CD4-positive, alpha-beta T cell treated with Interleukin-15 for 1 hour (primary cell): ENCODE measurements around the gene GAS2L2.
"Not testable (repeated sequence)": the region's sequence is repeated elsewhere in the genome, so short reads cannot be mapped to it uniquely, and the experiment has no call there.

Experiments
- DNase-seq: peaks from one replicate; pipeline ENCODE4 v3.0.0-alpha.2; 2020

The GAS2L2 gene

DNA sequence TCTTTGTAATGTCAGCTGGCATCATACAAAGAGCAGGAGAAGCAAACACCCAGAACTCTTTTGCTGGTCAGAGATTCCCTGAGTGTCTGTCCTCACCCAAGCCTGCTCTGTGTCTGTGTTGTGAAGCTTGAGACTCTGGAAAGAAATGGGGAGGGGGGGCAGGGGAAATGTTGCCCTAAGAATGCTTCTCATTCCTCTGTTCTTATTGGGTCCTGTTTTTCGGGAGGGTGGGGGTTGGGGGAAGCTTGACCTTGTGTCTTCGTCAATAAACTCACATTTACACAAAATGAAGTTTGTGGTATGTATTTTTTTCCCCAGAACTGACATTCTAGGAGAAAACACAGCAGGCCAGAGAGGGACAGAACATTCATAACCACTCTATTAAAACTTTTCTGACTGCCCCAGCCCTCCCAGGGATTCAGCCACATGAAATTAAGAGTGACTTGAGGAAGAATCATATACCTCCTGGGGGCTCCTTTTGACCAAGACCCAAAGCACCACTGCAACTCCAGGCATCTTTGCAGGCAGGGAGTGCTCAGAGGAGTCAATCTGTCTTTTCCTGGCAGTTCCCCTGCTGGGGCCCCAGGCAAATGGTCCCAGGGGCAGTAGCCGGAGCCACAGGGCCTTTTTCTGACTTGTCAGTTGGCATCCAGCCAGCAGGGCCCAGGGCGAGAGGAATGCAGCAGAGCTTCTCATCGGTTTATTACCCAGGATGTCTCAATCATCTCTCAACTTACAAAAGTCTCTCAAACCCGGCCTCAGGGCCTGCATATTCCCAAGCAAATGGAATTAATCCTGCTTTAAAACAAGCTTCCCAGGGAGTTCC is 26.7 kb downstream of the GAS2L2 start:
- DNase-seq: no peak

DNA sequence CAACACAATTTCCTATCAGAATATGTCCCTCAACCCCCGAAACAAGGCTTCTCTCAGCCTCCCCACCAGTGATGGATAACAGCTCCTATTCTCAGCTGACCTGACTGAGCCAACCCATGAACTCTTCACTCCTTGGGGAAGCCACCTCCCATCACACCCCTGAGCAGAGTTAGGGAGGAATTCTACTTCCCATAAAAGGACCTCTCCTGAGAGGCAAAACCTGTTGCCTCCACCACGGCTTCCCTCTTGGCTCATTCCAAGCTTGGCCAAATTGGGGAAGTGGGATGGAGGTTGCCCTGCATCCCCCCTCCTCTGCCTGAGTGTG is 27.3 kb downstream of the GAS2L2 start:
- DNase-seq: no peak

DNA sequence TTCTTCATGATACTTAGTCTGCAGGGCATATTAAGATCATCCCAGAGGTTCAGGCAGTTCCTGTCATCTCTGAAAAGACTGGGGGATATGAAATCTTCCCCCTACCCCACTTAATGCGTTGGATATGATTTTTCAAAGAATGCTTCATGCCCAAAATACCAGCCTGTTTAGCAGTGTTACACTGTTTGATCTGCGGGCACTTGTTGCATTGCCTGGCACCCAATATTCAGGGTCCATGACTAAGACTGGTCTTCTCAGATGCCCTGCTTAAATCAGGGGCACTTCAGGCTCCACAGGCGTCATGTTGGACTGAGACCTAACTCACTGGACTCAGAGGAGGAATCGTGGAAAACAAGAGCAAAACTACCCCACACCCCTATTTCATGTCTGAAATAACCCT is 28.0 kb downstream of the GAS2L2 start:
- no peak for DNase-seq

DNA sequence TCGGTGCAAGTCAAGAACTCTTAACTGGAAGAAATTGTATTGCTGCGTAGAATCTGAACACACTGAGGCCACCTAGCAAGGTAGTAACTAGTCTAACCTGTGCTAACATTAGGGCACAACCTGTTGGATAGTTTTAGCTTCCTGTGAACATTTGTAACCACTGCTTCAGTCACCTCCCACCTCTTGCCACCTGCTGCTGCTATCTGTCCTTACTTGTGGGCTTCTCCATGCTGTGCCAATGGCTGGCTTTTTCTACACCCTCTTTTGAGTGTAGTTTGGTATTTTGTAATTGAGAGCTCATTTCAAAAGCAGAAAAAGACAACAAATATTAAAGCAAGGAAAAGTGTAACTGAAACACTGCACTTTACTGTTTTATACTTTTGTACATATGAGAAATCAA is 29.3 kb downstream of the GAS2L2 start:
- no peak for DNase-seq

DNA sequence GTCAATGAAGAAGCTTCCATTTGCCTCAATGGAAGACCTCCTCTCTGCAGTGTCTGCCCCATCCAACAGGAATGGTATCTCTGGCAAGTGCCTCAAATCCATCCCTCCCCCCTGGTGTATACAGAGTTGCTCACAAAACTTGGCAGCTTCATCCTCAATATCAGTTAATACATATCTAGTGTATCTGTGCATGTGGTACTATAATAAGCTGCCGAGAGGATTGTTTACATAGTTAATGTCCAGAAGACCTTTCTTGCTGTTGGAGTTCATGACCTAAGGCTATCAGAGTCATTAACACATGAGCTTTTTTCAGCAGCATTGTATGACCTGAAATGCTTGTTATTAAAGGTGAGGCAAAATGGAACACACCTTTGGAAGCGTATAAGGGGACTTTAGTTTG is 35.6 kb downstream of the GAS2L2 start:
- DNase-seq: no peak

DNA sequence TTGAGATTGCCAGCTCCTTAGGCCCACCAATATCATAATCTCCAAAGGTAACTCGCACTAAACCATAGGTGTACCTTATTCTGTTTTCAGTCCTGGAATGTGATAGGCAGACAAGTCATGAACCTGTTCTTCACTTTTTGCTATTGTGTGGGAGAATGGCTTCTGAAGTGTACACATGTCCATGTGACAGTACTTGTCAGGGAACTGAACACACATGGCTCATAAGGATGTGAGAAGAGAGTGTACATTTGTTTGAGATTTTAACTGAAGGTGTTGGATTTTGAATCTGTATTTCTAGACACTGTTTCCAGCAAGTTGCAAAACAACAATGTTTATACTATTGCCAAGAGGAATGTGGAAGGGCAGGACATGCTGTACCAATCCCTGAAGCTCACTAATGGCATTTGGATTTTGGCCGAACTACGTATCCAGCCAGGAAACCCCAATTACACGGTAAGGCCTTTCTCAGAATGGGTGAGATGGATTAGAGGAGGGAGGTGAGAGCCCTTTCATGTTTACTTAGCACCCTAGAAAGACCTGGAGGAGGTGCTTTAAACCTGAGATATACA is 36.1 kb downstream of the GAS2L2 start:
- DNase-seq: no peak

DNA sequence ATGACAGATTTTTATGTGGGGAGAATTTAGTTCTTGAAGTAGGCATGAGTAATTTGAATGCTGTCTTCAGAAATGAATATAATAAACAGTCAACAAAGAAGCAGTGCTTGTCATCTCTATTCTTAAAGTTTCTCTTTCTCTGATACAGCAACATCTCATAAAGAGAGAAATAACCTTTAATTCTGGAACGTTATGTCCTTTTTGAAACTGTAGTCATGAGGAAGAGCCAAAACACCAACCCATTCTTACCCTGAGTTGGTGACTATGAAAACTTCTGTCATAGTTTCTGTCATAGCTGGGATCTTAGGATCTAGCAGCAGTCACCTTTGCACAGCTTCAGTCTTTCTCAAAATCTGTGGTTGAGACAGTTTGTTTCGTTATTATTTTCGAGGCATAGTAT is 36.9 kb downstream of the GAS2L2 start:
- DNase-seq: no peak

DNA sequence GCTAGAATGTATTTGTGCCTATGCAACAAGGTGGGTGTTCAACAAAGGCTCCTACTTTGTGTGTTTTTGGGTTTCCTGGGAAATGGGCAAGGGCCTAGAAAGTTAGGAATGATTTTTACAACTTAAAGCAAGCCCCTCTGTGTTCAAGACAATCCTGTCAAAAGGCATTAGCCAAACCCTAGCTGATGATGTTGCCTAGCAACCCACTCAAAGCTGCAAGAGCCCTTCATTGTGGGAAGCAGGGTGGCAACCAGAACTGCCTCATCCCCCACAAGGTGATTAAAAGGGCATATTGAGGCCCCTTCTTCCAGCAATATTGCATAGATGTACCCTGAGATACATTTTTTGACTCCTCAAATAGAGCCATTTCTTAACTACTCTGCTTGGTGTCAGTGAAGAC is 37.6 kb downstream of the GAS2L2 start:
- no peak for DNase-seq

DNA sequence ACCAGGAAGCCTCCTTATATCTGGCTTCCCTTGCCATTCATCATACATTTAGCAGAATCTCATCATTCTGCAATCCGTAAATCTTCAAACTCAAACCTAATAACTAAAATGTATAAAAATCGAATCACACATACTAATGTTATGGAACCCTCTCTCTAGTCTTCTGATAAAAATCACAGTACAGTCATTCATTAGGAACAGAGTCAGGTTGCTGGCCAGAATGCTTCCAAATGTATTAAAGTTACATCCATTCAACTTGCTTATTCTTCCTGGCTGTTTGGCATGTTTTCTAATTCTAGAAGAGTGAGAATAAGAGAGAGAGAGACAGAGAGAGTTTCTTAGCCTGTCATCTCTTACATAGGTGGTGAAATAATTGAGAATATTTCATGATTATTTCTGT is 38.1 kb downstream of the GAS2L2 start:
- DNase-seq: no peak

DNA sequence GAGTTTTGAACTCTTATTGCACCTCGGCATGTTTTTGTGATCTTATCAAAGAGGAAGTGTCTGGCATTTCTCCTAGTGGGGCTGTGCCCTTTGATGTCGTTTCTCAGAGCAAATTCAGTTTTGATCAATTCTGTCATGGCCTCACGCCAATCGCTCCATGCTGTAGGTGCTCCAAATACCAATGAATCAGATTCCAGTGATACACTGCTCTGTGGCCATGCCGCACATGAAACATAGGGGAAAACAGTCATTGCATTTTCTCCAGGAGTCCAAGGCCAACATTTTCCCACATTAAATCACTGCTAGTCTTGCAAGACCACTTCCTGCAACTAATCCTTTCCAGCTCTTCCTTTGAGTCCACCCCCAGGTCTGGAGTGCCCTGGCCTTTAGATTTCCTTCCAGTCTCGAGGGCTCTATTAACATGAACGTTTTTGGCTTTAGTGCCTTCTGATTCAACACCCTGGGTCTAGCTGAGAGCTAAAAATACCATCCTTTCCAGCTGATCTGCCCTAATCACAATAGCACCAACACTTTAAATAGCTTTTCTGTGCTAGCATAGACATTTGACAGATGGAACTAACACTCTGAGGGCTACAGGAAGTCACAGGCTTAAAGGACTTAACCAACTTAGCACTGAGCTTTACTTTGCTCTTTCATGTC is 39.8 kb downstream of the GAS2L2 start:
- DNase-seq: no peak

DNA sequence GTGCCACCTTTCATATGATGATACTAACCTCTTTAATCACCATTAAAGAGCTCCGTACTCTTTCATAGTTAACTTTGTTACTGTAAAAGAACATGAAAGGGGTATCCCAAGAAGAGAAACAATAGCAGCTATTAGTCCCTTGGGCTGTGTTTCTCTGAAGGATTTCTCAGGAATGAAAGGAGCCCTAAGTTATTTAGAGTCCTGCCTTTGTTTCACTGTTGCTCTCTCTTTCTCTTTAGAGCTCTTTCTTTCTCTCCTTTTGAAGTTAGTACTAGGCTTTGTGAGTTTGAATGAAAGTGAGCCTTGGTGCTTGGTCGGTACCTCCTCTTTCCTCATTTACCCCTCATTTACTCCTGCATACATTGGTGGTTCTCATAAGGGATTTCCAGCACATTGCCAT is 42.1 kb downstream of the GAS2L2 start:
- no peak for DNase-seq

DNA sequence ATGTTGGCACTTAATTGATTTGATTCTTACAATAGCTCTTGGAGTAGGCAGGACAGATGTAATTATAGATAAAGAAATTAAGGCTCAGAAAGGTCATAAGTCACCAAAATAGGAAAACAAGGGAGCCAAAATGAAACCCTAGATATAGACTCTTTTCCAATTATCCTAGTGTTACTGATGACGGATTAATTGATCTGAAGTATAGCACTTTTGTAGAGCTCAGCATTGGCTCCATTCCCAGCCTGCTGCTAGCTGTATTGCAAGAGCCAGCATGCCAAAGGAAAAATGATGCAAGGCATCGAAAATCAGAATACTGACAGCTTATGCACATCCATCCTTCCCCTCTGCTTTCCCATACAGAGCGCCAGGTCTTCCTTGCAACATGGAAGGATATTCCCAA is 43.2 kb downstream of the GAS2L2 start:
- DNase-seq: no peak

DNA sequence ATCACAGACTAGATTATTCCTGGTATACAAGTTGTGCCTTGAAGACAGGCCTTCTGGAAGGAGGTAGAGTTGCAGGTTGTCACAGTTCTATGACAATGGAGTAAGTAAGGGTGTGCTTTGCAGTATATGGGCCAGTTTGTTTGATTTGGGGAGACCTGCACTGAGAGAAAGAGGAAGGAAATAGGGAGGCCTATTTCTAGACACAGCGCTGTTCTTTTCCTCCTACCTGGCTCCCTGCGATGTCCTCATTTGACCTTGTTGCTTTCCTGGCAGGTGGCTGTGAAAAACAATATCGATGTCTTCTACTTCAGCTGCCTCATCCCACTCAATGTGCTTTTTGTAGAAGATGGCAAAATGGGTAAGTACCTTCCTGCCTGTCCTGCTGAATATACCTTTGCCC is 44.1 kb downstream of the GAS2L2 start:
- DNase-seq: no peak

DNA sequence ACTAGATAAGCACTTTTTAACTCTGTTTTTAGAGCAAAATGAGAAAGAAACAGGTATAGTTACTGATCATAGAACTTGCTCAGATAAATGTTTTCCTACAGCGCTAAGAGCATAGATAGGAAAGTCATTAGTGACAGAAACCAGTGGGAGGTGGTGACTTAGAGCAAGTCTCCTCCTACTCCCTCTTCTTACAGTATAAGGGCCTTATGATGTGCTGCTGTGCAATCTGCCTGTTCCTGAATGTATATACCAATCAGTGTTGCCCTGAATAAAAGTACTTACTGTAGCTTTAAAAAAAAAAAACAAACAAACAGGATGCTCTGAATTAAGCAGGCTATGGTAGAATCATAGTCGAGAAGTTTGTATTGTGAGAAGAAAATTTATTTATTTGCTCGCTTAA is 44.9 kb downstream of the GAS2L2 start:
- no peak for DNase-seq

DNA sequence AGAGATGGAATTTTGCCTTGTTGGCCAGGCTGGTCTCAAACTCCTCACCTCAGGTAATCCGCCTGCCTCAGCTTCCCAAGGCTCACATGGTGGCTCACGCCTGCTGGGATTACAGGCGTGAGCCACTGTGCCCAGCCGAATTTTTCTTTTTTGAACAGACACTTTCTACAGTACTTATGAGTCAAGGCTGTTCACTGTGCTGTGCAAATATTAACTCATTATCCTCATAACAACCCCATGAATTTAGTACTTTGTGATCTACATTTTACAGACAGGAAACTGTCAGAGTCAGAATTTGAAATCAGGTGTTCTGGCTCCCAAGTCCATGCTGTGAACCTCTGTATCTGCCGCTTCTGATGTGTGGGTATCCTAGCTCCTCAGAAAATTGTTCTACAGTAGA is 47.3 kb downstream of the GAS2L2 start:
- DNase-seq: no peak

DNA sequence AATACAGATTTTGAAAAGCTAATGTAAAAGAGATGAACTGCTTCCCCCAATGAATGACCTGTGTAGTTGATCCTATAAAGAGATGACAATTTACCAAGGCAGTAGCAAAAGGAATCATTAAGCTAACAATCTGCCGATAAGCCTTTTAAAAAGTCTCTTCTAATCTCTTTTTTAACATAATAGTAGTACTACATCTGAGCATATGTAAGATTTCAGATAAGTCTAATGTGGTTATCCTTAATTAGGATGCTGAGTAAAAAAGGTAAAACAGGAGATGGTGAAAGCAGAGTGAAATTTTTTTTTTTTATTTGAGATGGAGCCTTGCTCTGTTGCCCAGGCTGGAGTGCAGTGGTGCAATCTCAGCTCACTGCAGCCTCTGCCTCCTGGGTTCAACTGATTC is 47.8 kb downstream of the GAS2L2 start:
- no peak for DNase-seq

DNA sequence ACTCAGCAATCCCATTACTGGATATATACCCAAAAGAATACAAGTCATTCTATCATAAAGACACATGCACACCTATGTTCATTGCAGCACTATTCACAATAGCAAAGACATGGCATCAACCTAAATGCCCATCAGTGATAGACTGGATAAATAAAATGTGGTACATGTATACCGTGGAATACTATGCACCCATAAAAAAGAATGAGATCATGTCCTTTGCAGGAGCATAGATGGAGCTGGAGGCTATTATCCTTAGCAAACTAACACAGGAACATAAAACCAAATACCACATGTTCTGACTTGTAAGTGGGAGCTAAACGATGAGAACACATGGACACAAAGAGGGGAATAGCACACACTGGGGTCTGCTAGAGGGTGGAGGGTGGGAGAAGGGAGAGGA is 49.7 kb downstream of the GAS2L2 start:
- not testable (repeated sequence) for DNase-seq

DNA sequence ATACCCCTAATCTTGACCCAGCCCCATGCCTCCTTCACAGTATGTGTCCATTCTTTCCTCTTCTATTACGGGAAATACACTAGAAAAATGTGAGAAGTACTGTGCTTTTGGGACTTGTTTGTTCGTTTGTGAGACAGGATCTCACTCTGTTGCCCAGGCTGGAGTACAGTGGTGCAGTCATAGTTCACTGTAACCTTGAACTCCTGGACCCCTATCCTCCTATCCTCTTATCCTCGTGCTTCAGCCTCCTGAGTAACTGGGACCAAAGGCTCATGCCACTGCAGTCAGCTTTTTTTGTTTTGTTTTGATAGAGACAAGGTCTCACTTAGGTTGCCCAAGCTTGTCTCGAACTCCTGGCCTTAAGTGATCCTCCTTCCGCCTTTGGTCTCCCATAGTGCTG is 51.5 kb downstream of the GAS2L2 start:
- no peak for DNase-seq

DNA sequence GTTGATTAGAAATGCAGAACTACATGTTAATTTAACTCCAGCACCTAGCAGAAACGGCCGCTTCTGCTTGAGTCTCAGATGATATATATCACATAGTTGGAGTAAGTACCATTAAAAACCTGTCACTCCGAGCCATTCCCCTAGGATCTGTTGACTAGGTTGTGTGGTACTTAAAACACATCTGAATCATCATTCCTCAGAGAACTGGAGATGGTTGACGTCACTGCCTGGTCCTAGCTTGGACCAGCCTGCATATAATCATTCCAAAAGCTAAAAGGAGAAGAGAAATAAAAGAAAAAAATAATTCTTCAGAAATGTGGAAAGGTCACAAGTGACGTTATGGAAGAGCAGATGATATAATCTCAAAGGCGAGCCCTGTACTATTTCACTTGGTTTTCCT is 52.9 kb downstream of the GAS2L2 start:
- no peak for DNase-seq

DNA sequence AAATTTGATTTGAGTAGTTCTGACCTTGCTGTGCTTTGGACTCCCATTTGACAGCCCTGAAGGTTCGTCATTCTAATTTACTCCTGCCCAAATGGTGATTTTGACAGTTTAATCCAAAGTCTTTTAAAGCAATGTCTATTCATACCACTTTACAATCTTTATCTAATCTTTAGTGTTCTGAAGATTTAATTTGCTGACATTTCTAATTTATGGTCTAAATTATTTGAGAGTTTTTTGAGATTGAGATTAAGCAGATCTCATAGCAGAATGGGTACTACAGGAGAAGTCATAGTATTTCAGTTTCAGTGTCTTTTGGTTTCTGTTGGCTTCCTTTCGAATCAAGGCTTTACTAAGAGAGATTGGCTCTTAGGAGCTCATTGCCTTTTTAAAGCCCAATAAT is 54.2 kb downstream of the GAS2L2 start:
- DNase-seq: no peak

DNA sequence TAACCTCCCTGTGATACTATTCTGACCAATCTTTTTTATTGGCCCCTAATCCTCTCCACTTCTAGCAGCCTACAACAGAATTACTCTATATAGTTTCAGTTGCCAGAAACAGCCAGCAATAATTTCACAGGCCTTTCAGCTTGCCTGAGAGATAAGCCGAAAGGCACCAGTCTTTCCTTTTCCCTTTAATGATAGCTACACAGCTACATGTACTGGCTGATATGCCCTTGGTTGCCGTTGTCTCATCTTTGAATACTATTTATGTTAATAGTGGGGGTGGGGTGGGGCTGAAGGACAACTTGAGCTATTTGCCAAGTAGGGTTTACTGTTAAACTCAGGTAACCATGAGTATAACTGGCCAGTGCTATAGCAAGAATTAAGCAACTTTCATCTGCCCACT is 57.4 kb downstream of the GAS2L2 start:
- no peak for DNase-seq

DNA sequence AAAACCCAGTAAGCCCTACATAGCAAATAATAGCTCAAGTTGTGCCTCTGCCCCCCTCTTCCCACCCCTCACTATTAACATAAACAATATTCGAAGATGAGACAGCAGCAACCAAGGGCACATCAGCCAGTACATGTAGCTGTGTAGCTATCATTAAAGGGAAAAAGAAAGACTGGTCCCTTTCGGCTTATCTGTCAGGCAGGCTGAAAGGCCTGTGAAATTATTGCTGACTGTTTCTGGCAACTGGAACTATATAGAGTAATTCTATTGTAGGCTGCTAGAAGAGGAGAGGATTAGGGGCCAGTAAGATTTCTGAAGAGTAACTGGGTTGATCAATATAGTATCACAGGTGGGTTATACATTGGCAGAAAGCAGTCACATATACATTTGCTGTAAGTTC is 58.1 kb downstream of the GAS2L2 start:
- DNase-seq: no peak
